K562 (cell line): Measurements from ENCODE around the gene RBM25. TPM values are rescaled to one million over a fixed set of nuclear protein-coding genes. Genes with fewer than 3 reads are reported as not detected.

Experiments used
- ARID3A ChIP-seq: IDR thresholded peaks from 2 replicates; pipeline ENCODE4 v1.6.1; 2012; ENCODE audit warnings: low read depth, low read length, improper control_type of control experiment, borderline replicate concordance
- BACH1 ChIP-seq: fragments of 200-800 bp; sonication (Bioruptor generic); IDR thresholded peaks from 2 replicates; pipeline ENCODE4 v1.6.1; 2016; ENCODE audit warnings: missing genetic modification characterization, missing compliant biosample characterization
- C11orf30 ChIP-seq: fragments of 450-650 bp; IDR thresholded peaks from 2 replicates; pipeline ENCODE4 v1.6.1; 2016; ENCODE audit warnings: low read depth, mild to moderate bottlenecking
- CREM ChIP-seq: IDR thresholded peaks from 2 replicates; pipeline ENCODE4 v1.6.1; 2014; ENCODE audit warnings: antibody characterized with exemption, low read depth
- DLX4 ChIP-seq: fragments of 250-450 bp; sonication (Bioruptor Pico); IDR thresholded peaks from 2 replicates; pipeline ENCODE4 v1.6.1; 2021; ENCODE audit warnings: mild to moderate bottlenecking
- EP400 ChIP-seq: fragments of 450-650 bp; IDR thresholded peaks from 2 replicates; pipeline ENCODE4 v1.6.1; 2017; ENCODE audit warnings: antibody characterized with exemption, mild to moderate bottlenecking, moderate library complexity
- FOXP1 ChIP-seq: sonication (generic); formaldehyde crosslinking; IDR thresholded peaks from 2 replicates; pipeline ENCODE4 v1.8.0; 2022; ENCODE audit warnings: mild to moderate bottlenecking, missing genetic modification reagents
- GTF2F1 ChIP-seq: IDR thresholded peaks from 2 replicates; pipeline ENCODE4 v1.6.1; 2011; ENCODE audit warnings: low read depth, low read length, improper control_type of control experiment
- HDAC1 ChIP-seq, 2 experiments: fragments of 450-650 bp; IDR thresholded peaks; 2 replicates each; pipeline ENCODE4 v1.6.1; 2016 to 2017; ENCODE audit warnings: inconsistent platforms in 1 of 2, mild to moderate bottlenecking in 1 of 2, moderate library complexity in 1 of 2
- HMGXB4 ChIP-seq: sonication (generic); formaldehyde crosslinking; IDR thresholded peaks from 2 replicates; pipeline ENCODE4 v1.8.1; 2023; ENCODE audit warnings: mild to moderate bottlenecking, missing genetic modification reagents
- KLF16 ChIP-seq: IDR thresholded peaks from 2 replicates; pipeline ENCODE4 v1.6.1; 2016; ENCODE audit warnings: antibody characterized with exemption
- LEF1 ChIP-seq: fragments of 450-650 bp; IDR thresholded peaks from 2 replicates; pipeline ENCODE4 v1.6.1; 2016; ENCODE audit warnings: mild to moderate bottlenecking
- POLR2H ChIP-seq: IDR thresholded peaks from 2 replicates; pipeline ENCODE4 v1.6.1; 2016; ENCODE audit warnings: missing genetic modification characterization, low read depth, mild to moderate bottlenecking, control low read depth, missing compliant biosample characterization, moderate library complexity
- PURB ChIP-seq: sonication (generic); formaldehyde crosslinking; IDR thresholded peaks from 2 replicates; pipeline ENCODE4 v1.9.0; 2021; ENCODE audit warnings: low read depth, mild to moderate bottlenecking, missing genetic modification reagents
- RB1 ChIP-seq: fragments of 450-650 bp; IDR thresholded peaks from 2 replicates; pipeline ENCODE4 v1.6.1; 2017; ENCODE audit warnings: low read depth, mild to moderate bottlenecking
- SOX6 ChIP-seq: fragments of 450-650 bp; IDR thresholded peaks from 2 replicates; pipeline ENCODE4 v1.6.1; 2014; ENCODE audit warnings: mild to moderate bottlenecking
- TAF7 ChIP-seq: fragments of 450-650 bp; IDR thresholded peaks from 2 replicates; pipeline ENCODE4 v1.6.1; 2016; ENCODE audit warnings: missing genetic modification characterization, missing compliant biosample characterization
- ZBTB33 ChIP-seq: sonication (generic); formaldehyde crosslinking; IDR thresholded peaks from 2 replicates; pipeline ENCODE4 v1.8.1; 2023; ENCODE audit warnings: mild to moderate bottlenecking, missing genetic modification reagents
- ZNF143 ChIP-seq: sonication (generic); formaldehyde crosslinking; IDR thresholded peaks from 2 replicates; pipeline ENCODE4 v1.9.0; 2022; ENCODE audit warnings: mild to moderate bottlenecking, missing genetic modification reagents
- ZNF165 ChIP-seq: fragments of 250-450 bp; sonication (Bioruptor Pico); IDR thresholded peaks from 2 replicates; pipeline ENCODE4 v1.4.0; 2020; ENCODE audit warnings: borderline replicate concordance
- ZNF354B ChIP-seq: fragments of 250-450 bp; sonication (Bioruptor Pico); IDR thresholded peaks from 2 replicates; pipeline ENCODE4 v1.4.0; 2020
- ZNF76 ChIP-seq: fragments of 250-450 bp; sonication (Bioruptor Pico); IDR thresholded peaks from 2 replicates; pipeline ENCODE4 v1.4.0; 2020; ENCODE audit warnings: mild to moderate bottlenecking, moderate library complexity, borderline replicate concordance
- ZNF764 ChIP-seq: fragments of 250-450 bp; sonication (Bioruptor Pico); IDR thresholded peaks from 2 replicates; pipeline ENCODE4 v1.4.0; 2020; ENCODE audit warnings: low read depth, mild to moderate bottlenecking, moderate library complexity
- ZNF766 ChIP-seq: fragments of 200-800 bp; sonication (Bioruptor generic); conservative IDR thresholded peaks from 2 replicates; pipeline ENCODE4 v1.6.1; 2016; ENCODE audit warnings: missing genetic modification characterization, missing compliant biosample characterization
- polyA plus RNA-seq, 8 experiments: library from polyadenylated mRNA; depleted of rRNA in 4 of 8; stranded (reverse) in 5 of 8; unstranded in 3 of 8; fragments of >200 nt; fragmentation: Nextera tagmentation in 2 of 8; fragmentation: Illumina TruSeq in 1 of 8; extraction: Ambion mirVana in 2 of 8; extraction: Trizol in 1 of 8; gene quantifications; 2 replicates each; pipeline versions ENCODE4 v1.2.1 to v1.2.3, GENCODE V29; 2011 to 2014; ENCODE audit warnings: inconsistent platforms in 1 of 8, missing spikeins in 1 of 8
- total RNA-seq, 7 experiments: library from RNA; depleted of rRNA in 6 of 7; stranded (reverse); fragments of >200 nt in 6 of 7; fragmentation: Illumina TruSeq in 2 of 7; extraction: Trizol in 2 of 7; gene quantifications; 2 replicates each; pipeline versions ENCODE4 v1.2.1 to v1.2.3, GENCODE V29; 2011 to 2021; ENCODE audit warnings: low replicate concordance in 1 of 7

RBM25 gene
- total and polyA plus RNA-seq, 9 of the 15 experiments (the other 6 are each of a cell fraction or from before 2014, with no cell fraction given): 28.6 to 80.1 (median 48.1) TPM

- TF ChIP-seq HMGXB4 (CRISPR knock-in tag): 0 out of 2 replicates have a peak, but pooled peaks have one; percentile 47
- TF ChIP-seq ZNF764: no peak
- TF ChIP-seq RB1: peak; percentile 38; the same call in 1 of the 2 replicates
- peak; percentile 92 for TF ChIP-seq POLR2H
- TF ChIP-seq ZNF143 (CRISPR knock-in tag): peak; percentile 85
- TF ChIP-seq SOX6: 0 out of 2 replicates have a peak, but pooled peaks have one; percentile 36
- TF ChIP-seq DLX4 (CRISPR knock-in tag): no peak
- TF ChIP-seq LEF1: peak; percentile 23; the same call in 1 of the 2 replicates
- TF ChIP-seq CREM: peak; percentile 76
- TF ChIP-seq EP400: peak; percentile 94
- TF ChIP-seq ZNF354B: no peak
- TF ChIP-seq TAF7 (tag): peak; percentile 81
- TF ChIP-seq BACH1 (tag): no peak
- TF ChIP-seq ZNF766: peak; percentile 84
- 0 out of 2 replicates have a peak, but pooled peaks have one; percentile 22 for TF ChIP-seq ZBTB33 (CRISPR knock-in tag)
- TF ChIP-seq C11orf30: peak; percentile 47
- no peak for TF ChIP-seq PURB (CRISPR knock-in tag)
- TF ChIP-seq HDAC1 (IDR thresholded peaks at IDR 0.05): peak in 1 of 2 experiments; percentile 87; a peak in 2 of 4 replicates
- peak; percentile 89; the same call in 1 of the 2 replicates for TF ChIP-seq ZNF76 (CRISPR knock-in tag)
- no peak for TF ChIP-seq ZNF165
- peak; percentile 92 for TF ChIP-seq ARID3A
- TF ChIP-seq FOXP1: peak; percentile 80; the same call in 1 of the 2 replicates
- TF ChIP-seq KLF16: no peak
- TF ChIP-seq GTF2F1: peak; percentile 82; the same call in 1 of the 2 replicates
These were observed at the start of gene RBM25 (continued) for GRCh38 chr14:73058224-73058921.
